ENCODE data around the gene PLEKHA8.

- TF ChIP-seq CTCF (IDR thresholded peaks at IDR 0.05 in 2 of 3, conservative IDR thresholded peaks at IDR 0.05 in 1 of 3; ENCODE audit: control insufficient read depth in 2 of 3, extremely low read depth in 1 of 3, insufficient read depth in 1 of 3, low read depth in 3 of 3, low read length in 3 of 3) (no peak), HDAC2 (IDR thresholded peaks at IDR 0.05) (no peak), POLR2A (IDR thresholded peaks at IDR 0.05; ENCODE audit: low read depth, low read length) (no peak), RELA (IDR thresholded peaks at IDR 0.05; ENCODE audit: borderline replicate concordance, partially characterized antibody) (no peak), MTA3 (IDR thresholded peaks at IDR 0.05; ENCODE audit: borderline replicate concordance, low read length) (no peak)
Observed at GRCh38 chr7:30113144-30113543, 84.9 kb downstream of the PLEKHA8 start.
